Stimulated activated CD4-positive, alpha-beta T cell treated with anti-CD3 and anti-CD28 coated beads, Interleukin-1b, Interleukin-23, amount 100 ng/mL, for 24 hours (primary cell): ENCODE results near the gene C13orf46.

Source experiments
- DNase-seq, 4 experiments: peaks; one replicate each; pipeline ENCODE4 v3.0.0-alpha.2; 2020; ENCODE audit warnings: low read depth in 4 of 4, low spot score in 1 of 4

Gene C13orf46

DNA sequence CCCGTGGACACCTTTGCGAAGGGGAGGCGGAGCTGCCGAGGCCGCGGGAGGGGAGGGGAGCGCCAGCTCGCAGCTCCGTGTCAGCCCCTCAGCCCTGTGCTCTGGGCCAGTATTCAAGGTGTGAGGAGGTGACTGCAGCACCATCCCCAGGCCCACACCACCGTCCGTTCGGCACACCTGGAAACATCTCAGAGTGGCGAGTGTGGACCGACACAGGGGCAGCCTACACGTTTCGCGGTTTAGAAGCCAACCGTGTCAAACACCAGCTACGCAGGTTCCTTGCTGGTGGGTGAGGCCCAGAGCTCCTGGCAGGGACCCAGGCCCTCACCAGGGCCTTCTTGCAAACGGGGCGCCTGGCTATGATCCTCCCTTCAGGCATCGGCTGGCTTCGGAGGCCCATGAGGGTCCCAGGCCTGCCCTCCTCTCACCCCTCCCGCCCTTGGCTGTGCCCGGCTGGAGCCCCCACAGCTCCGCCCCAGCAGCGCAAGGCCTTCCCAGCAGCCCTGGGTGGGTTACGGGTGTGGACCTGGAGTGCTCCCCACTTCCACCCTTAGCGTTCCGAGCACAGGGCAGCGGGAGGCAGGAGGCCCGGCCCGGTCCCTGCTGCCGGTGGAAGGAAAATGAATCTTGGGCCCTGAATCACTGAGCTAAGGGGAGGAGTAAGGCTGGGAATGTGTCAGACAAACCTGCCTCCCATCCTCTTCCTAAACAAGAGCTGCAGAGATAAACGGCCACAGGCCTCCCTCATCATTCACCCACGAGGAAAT lies 1.2 kb downstream of the C13orf46 start:
- DNase-seq, result no peak

- no peak for DNase-seq
Measured at GRCh38 chr13:113971471-113972231, 2.2 kb downstream of the C13orf46 start.

DNA sequence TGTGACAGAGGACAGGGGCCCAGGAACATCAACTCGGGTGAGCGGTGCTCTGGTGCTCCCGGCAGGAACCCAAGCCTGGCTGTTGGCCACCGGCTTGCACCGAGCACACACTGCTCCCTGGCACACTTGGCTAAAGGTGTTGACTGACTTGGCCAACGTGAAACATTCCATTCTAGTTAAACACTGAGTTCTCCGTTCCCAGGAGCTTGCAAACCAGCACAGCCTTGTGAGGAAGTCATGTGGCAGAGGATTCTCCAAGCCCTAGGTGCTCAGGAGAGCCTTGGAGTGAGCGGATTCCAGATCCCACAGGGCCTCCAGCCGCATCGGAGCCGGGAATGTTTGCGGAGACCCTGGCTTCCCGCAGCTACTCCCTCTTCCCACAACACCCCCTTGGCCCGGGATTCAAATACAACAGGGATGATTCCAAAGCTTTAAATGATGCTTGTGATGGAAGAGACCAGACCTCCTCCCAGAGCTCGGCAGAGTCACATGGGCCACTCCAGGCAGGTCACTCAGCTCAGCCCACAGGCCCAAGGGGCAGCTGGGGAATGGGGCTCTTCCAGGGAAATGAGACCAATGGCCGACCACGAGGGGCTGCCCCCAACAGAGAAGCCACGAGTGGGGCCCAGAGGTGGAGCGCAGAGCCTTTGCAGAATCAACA lies 2.9 kb downstream of the C13orf46 start:
- no peak for DNase-seq

DNA sequence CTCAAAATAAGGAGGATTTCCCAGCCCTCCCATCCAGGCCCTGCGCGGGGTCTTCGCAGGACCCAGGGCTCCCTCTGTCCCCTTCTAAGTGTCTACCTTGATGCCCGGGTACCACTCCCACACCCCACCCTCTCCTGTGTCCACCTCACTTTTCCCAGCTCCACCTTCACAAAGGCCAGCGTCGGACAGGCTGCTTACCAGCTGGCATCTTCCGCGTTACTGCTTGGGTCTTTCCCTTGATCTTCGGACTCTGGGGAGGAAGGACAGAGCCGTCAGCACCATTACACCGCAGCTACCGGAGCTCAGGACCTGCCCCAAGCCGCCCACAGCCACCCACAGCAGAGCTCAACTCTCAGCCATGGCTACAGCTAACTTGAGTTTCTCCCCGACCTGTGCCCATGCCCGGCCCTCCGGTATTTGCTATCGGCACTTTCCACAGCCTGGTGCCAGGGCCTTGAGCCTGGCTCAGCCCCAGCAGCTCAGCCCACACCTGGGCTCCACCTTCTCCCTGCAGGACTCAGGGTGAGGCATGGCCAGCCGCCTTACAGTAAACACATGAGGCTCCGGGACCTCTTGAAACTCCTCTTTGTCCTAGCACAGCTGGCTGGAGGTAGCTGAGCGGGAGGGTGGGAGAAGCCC lies 3.8 kb downstream of the C13orf46 start:
- no peak for DNase-seq

- DNase-seq, result no peak
Measured at GRCh38 chr13:113969311-113969972, 4.4 kb downstream of the C13orf46 start.

DNA sequence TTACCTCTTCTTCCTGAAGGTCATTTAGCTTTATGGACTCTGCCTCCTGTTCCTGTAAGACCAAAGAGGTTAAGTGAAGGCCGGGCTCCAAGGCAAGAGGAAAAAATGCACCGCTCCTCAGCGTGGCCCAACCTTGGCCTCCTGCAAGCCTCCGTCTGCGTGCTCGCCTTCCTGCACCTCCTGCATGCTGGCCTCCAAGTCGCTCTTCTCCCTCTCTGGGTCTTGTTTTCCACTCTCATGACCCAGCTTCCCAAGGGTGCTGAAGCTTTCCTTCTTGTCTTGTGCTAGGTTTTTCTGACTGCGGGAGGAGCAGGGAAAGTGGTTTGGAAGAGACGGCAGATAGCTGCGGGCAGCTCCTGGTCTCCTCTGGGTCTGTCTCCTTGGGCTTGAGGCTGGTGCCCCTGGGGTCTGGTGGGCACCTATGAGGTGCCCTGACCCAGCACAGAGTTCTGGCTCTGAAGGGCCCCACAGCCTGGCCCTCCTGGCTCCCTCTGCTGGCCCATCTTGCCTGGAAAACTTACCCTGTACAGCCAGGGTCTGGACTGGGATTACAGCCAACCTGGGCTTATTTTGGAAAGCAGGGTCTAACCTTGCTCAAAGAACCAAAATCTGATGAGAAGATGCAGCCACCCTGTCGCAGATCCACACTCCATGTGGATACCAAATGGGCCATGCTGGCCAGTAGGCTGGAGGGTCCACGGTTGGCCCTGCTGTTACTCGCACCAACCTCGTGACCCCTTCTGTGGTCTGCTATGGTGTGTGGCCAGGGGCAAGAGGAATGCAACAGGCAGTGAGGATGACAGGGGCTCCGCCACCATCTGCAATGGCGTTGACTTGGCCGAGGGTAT lies 5.2 kb downstream of the C13orf46 start:
- DNase-seq, result no peak

- no peak for DNase-seq
Measured at GRCh38 chr13:113967729-113968462, 6.0 kb downstream of the C13orf46 start.

- no peak for DNase-seq
Measured at GRCh38 chr13:113967206-113967720, 6.6 kb downstream of the C13orf46 start.

- DNase-seq, result no peak
Measured at GRCh38 chr13:113965968-113966884, 7.7 kb downstream of the C13orf46 start.

DNA sequence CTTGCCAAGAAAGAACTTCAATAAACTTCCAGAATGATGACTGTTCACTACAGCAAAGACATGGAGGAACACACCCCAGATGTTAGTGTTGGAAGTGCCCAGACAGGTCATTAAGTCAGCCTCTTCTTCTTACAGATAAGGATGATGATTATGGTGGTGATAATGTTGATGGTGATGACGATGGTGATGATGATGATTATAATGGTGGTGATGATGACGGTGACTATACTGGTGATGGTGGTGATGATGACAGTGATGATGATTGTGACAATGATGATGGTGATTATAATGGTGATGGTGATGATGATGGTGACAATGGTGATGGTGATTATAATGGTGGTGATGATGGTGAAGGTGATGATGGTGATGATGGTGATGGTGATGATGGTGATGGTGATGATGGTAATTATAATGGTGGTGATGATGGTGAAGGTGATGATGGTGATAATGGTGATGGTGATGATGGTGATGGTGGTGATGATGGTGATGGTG lies 8.4 kb downstream of the C13orf46 start:
- DNase-seq, result no peak

GRCh38 chr13:113964251-113964995 lies 9.5 kb downstream of the C13orf46 start:
- DNase-seq, result no peak

- no peak for DNase-seq
Measured at GRCh38 chr13:113963376-113963775, 10.5 kb downstream of the C13orf46 start.

DNA sequence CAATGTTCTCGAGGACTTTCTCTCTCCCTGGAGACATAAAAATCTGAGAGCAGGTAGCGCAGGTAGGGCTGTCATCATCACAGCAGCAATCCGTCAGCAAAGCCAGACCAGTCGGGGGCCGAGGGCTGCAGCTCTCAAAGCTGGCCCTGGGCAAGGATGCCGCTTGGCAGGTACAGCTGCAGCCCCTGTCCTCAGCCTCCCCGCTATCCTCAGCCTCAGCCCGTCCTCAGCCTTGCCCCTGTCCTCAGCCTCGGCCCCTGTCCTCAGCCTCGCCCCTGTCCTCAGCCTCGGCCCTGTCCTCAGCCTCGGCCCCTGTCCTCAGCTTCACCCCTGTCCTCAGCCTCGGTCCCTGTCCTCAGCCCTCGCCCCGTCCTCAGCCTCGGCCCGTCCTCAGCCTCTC lies 10.9 kb downstream of the C13orf46 start:
- DNase-seq, result no peak

DNA sequence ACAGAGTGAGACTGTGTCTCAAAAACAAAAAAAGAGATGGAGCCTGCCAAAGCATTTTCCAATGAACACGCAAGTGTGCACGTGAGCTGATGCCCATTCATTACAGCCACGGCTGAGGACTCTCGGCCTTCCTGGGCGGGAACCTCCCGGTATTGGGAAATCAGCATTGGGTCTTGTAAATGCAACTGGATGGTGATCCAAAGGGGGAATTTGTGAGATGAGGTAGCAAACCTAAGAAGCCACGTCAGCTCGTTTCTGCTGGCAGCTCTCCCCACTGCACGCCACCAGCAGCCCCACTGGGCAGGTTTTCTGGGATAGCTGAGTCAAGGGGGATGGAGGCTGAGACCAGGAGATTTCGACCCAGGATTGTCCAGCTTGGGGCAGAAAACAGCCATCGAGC lies 11.5 kb downstream of the C13orf46 start:
- no peak for DNase-seq

DNA sequence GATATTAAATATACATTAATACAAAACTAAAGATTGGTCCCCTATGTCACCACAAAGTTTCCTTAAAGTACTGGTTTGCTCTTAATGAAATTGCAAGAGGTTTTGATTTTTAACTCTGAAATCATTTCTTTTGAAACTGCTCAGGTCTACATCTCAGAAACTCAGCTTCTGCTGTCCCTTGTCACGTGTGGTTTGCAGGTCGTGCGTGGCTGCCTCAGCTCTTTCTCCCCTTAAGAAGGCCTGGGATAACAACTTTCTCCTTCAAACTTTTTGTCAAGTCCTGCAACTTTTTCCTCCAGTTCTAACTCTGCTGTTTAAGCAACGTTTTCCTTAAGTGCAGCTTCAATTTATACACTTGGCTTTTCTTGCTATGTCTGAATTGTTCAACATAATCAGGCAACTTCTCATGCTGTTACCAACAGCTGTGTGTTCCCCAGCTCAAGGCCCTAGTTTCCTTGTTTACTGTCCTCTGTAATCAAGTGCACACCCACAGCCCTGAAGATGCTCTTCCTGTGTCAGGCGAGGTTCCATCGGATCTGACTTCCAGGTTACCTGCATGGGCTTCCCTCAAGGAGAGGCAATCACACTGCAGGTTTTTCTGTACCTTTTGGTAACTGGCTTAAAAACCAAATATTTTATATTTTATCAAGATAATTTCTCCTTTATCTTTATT lies 13.5 kb downstream of the C13orf46 start:
- DNase-seq, result no peak

DNA sequence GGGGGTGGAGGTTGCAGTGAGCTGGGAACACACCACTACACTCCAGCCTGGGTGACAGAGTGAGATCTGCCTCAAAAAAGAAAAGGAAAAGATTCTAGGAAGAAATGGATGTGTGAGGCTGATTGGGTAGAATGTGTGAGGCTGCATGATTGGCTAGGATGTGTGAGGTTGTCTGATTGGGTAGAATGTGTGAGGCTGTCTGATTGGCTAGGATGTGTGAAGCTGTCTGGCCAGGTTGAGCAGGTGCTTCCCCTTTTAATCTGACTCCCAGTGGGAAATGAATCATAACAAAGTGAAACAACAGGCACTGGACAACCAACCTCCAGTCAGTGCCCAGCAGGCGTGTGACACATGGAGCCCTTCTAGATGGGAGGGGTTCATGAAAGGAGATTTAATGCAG lies 14.7 kb downstream of the C13orf46 start:
- DNase-seq, result no peak

DNA sequence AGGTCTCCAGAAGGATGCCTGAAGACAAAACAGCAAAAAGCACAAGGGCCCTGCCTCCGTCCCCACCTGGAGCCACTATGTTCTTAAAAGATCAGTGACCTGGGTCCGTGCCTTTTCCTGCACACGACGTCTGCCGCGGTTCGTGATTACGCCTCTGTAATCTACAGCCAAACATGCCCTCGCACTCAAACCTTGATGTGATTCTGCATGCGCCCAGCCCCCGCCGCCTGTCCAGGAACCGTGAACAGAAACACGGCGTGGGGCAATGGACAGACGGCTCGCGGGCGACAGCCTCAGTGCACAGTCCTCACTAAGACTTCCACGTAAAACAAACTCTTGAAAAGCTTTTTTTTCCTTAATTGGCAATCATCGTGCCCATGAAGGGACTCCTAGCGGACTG lies 15.5 kb downstream of the C13orf46 start:
- DNase-seq, result no peak
